Prostate gland (tissue), 2 donors: Measurements from ENCODE around the gene STARD8.

ENCODE experiments used
- POLR2A ChIP-seq: fragments of 450-650 bp; IDR thresholded peaks from one replicate; pipeline ENCODE4 v1.6.1; 2016; ENCODE audit warnings: antibody characterized with exemption, mild to moderate bottlenecking
- POLR2AphosphoS5 ChIP-seq: sonication (generic); formaldehyde crosslinking; IDR thresholded peaks from one replicate; pipeline ENCODE4 v1.6.1; 2017; ENCODE audit warnings: antibody characterized with exemption
- TF ChIP-seq, protein P1 (sequence below), 4 experiments: fragments of 200-600 bp in 2 of 4; fragments of 450-650 bp in 2 of 4; sonication (generic) in 2 of 4; IDR thresholded peaks; 1 replicate in 3 of 4; 2 replicates in 1 of 4; pipeline ENCODE4 v1.5.1; 2016 to 2019; ENCODE audit warnings: antibody characterized with exemption in 4 of 4, mild to moderate bottlenecking in 2 of 4, moderate library complexity in 2 of 4

DNA sequence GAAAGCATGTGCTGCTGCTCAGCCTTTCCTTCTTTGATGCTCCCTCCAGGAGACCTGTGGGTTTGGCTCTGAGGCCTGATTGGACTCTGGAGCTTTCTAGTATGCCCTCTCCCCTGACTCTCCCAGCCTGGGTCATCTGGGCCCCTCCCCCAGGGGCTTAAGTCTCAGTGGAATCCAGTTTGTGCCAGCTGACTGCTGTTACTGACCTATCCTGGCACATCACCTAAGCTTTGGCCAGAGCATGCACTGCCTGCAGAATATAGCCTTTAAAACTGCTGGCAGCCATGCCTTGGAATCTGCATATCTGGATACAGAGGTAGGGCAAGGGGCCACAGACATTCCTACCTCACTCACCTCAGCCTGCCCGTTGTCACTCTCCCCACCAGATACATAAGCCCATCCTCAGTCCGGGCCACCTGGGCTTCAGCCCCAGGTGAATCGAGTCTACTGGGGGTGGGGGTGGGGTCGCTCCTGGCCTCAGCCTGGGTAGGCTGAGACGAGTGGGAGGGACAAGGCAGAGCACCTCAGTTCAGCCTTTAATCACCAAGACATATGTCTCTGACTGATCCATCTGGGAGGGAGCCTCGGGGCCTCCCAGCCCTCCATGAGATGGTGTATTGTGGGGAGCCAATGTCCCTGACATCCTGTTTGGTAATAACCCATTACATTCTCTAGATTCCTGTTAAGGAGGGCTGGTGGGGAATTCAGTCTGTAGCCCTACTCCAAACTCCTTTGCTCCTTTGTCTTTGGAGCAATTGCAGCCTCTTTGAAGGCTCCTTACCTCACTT lies 61.2 kb downstream of the STARD8 start:
- TF ChIP-seq, protein P1, sequence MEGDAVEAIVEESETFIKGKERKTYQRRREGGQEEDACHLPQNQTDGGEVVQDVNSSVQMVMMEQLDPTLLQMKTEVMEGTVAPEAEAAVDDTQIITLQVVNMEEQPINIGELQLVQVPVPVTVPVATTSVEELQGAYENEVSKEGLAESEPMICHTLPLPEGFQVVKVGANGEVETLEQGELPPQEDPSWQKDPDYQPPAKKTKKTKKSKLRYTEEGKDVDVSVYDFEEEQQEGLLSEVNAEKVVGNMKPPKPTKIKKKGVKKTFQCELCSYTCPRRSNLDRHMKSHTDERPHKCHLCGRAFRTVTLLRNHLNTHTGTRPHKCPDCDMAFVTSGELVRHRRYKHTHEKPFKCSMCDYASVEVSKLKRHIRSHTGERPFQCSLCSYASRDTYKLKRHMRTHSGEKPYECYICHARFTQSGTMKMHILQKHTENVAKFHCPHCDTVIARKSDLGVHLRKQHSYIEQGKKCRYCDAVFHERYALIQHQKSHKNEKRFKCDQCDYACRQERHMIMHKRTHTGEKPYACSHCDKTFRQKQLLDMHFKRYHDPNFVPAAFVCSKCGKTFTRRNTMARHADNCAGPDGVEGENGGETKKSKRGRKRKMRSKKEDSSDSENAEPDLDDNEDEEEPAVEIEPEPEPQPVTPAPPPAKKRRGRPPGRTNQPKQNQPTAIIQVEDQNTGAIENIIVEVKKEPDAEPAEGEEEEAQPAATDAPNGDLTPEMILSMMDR (IDR thresholded peaks at IDR 0.05): no peak
- no peak for TF ChIP-seq POLR2AphosphoS5
- TF ChIP-seq POLR2A: no peak
